HG02798 (cell line): ENCODE measurements around the gene POLD3.

Source experiments
- ATAC-seq: cut with Tn5 transposase; IDR thresholded peaks from one replicate; pipeline ENCODE4 v1.9.1; 2021; ENCODE audit warnings: mild to moderate bottlenecking; ENCODE audit not compliant: unreplicated experiment, poor library complexity

Gene POLD3

DNA sequence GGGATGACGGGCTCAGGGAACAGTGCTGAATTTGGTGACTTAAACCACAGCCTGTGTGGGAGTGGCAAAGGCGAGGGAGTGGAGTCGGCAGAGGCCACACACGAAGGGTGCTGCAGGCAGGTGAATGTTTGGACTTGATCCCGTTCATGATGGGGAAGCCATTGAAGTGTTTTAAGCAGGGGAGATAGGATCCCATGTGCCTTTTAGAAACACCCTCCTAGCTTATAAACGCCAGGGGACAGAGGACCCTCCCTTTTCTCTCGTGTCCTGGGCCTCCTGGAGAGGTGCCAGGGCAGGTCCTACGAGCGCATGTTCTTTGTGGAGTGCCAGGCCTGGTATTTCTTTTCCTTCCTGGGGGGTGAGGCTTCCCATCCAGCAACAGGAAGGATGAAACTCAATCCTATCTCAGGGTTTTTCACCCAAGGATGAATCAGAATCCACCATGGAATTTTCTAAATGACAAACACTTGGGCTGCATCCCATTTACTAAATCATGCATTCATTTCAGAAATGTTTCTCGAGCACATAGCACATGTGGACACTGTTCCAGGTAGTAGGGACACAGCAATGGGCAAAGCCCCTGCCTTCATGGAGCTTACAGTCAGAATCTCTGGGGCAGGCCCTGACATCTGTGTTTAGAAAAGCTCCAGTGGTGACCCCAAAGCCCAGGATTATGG, 79.3 kb downstream of the POLD3 start:
- no peak for ATAC-seq

DNA sequence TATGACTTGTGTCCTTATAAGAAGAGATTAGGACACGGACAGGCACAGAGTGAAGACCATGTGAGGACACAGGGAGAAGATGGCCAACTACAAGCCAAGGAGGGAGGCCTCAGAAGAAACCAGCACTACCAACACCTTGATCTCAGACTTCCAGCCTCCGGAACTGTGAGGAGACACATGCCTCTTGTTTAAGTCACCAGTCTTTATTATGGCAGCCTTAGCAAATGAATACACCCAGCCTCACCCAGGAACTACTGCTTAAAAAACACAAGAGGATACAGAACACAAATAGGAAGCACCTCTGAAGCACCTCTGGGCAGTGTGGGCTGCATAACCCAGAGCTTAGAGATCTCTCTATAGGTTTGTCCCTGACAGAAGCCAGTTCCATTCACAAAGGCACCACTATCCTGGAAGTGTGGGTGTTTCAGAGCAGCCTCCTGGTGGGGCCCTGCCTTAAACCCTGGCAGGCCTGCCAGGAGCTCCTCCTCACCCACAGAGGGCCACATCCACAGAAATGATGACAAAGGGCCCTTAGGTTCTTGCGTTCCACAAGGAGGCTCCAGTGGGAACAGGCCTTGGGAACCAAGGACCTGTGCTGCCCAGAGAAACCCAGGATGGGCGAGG, 80.1 kb downstream of the POLD3 start:
- no peak for ATAC-seq

DNA sequence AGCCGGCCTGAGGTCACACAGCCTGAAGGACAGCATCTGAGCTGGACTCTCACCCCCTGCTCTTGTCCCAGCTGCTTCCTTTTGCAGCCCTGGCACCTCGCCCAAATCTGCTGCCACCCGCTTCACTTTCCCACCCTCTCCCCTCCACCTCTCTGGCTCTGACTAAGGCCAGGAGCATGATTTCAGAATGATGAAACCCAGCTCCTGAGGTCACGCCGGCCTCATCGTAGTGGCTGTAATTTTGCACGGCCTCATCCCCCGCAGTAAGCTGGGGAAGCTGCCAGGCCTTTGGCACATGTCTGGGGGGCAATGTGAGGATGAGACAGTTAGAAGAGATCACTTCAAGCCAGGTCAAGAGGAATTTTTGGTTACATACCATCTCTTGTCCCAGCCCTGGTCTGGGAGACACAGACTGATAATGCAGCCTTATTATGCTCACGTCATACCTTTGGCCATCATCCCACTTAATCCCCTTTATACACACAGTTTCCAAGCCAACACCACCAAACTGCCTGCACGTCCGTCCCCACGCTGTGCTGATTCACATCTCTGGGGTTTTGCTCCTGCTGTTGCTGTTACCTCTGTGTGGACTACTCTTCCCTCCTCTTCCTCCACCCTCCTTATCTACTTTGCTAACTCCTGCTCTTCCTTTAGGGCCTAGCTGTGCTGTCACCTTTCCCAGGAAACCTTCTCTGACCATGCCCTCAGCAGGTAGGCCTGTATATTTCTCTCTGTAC, 80.7 kb downstream of the POLD3 start:
- ATAC-seq = no peak

DNA sequence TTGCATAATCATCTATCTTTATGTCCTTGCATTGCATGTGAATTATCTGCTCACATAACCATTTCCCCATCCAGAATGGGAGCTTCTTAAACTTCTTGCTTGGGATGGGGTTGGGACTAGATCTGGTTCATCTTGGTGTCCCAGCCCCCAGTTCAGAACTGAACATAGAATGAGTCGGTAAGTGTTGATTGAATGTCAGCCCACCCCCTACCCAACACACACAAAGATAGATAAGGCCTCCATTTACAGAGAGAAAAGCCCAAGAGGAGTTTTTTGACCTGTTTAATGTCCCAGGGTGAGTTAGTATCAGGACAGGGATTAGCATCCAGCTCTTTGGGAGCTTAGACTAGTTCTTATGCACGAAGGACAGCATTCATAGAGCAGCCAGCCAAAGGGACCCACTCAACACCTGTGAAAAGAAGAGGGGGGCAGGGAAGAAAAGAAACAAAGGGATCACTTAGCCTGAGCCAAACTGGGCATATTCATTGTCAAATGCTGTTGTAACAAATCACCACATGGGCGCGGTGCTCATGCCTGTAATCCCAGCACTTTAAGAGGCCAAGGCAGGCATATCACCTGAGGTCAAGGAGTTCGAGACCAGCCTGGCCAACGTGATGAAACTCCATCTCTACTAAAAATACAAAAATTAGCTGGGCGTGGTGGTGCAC, 81.4 kb downstream of the POLD3 start:
- no peak for ATAC-seq

DNA sequence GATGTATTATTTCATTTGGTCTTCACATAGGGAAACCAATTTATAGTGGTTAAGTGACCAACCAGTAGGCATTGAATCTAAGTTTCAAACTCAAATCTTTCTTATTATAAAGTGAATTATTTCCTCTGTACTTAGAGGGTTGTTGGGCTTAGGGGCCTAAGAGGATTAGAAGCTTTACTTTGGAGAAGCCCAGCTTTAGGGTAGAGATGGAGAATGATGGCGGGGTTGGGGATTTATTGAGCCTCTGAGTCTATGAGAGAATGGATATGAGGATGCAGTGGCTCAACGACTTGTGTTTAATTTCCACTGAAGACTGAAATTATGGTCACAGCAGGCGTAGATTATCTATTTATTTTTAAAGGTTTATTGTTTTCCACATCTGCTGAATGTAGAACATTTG, 83.4 kb downstream of the POLD3 start:
- no peak for ATAC-seq

DNA sequence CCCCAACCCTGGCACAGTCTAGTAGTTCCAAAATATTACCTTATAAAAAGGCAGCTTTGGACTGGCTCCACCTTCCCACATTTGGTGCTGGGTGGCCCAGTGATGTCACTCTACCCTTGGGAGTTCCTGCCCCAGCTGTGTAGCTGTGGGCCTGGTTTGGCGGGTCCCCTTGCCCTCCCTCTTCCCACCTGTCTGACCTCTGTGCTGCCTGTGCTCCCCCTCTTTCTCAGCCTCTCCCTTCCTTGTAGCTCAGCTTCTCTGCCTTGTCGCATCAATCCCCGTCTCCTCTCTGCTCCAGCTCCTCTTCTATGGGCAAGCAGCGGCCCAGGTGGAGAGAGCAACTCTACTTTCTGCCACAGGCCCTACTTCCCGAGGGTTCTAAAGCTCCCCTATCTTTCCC, 84.2 kb downstream of the POLD3 start:
- no peak for ATAC-seq

DNA sequence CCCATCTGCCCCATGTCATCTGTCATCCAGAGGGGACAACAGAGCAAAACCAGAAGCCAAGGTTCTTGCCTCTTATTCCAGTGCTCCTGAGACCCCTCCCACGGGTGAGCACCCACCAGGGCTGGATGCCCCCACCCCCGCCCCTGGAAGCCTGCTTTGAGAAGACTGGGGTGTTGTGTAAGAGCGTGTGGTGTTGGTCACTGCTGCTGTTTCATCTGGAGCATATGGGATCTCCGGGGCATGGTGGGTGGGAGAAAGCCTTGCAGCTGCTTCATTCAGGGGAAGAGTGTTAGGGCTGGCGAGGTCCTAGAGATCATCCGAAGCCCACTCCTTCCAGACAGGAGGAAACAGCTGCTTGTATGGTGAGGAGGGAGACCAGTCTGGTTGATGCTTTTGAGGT, 84.7 kb downstream of the POLD3 start:
- no peak for ATAC-seq

DNA sequence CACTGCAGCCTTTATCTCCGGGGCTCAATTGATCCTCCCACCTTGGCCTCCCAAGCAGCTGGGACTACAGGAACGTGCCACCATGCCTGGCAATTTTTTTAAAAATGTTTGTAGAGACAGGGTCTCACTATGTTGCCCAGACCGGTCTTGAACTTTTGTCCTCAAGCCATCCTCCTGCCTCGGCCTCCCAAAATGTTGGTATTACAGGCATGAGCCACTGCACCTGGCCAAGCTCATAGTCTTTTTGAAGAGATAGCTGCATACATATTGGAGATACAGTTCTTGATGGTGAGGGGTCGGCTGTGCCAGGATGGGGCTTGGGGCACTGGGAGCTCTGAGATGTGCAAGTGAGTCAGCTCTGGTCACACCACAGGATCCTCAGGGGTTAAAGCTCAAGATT, 85.7 kb downstream of the POLD3 start:
- ATAC-seq = no peak

DNA sequence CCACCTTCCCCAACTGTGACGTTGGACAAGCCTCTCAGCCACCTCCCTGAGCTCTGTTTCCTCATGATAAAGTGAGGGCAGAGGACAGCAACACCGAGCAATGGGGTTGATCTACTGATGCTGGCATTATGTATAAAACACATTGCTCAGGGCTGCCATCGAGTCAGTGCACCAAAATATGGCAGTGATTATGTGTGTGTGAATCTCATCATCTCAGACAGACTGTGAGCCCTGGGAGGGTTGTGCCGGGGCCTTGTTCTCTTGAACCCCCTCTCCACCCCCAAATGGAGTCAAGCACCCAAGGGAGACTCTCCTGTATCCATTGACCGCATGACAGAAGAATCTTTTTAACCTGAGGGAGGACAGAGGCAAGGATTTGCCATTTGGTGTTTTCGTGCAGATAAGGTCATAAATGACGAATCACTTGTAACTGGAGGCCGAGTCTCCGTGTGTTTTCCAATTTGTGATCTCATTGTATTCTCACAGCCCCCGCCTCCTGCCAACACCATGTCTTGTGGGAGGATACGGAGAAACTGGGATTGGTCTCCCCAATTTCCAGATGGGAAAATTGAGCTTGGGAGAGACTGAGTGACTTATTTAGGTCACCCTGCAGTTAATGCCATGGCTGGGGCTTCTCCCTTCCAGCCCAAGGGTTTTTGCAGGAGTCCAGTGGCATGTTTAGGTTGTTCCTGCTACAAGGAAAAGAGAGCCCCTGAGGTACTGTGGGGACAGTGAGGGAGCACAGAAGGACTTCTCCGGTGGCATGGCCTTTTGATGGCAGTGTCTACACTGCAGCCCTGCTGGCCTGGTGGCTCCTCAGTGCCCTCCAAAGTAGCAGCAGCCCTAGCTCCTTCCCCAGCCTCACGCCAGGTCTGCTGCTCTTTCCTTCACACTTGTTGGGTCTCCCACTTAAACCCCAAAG, 86.5 kb downstream of the POLD3 start:
- no peak for ATAC-seq

DNA sequence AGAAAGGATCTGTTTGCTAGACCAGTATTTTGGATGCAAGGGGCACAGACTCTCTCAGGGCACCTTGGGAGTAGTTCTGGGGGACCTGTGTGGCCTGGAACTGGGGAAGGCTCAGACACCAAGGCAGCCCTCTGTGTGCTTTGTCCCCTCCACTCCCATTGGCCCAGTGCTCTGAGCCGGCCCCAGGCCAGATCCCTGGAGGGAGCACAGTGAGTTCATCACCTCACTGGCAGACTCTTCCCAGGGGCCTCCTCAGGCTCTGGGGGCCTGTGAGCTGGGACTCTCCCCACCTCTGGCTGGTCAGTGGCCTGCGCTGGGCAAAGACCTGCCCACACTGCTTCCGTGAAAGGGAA, 87.1 kb downstream of the POLD3 start:
- no peak for ATAC-seq

DNA sequence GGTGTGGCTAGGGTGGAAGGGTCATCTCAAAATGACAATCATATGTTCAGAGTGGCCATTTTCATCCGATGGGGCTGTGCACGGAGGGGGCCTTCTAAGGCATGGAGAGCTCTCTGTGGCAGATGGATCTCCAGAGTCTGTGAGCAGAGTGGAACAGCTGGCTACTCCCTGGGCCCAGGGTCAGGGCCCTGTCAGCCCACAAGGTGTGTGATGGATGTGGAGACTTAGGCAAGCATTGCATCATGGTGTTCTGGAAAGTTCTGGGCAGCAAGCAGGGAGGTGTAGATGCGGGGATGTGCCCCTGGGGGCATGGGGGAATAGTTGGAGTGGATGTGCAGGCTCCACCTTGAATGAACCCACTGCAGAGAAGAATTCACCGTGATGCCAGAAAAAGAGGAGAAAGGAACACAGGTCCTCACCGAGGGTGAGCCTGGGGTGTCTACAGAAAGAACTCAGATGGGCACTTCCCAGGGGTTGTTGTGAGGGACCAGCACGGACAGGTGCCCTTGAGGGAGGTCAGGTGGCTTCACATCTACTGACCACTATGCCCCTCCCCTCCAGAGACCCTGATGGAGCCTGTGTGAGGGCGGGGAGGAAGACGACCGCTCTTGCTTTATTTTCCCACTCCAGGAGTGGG, 87.8 kb downstream of the POLD3 start:
- ATAC-seq = no peak

DNA sequence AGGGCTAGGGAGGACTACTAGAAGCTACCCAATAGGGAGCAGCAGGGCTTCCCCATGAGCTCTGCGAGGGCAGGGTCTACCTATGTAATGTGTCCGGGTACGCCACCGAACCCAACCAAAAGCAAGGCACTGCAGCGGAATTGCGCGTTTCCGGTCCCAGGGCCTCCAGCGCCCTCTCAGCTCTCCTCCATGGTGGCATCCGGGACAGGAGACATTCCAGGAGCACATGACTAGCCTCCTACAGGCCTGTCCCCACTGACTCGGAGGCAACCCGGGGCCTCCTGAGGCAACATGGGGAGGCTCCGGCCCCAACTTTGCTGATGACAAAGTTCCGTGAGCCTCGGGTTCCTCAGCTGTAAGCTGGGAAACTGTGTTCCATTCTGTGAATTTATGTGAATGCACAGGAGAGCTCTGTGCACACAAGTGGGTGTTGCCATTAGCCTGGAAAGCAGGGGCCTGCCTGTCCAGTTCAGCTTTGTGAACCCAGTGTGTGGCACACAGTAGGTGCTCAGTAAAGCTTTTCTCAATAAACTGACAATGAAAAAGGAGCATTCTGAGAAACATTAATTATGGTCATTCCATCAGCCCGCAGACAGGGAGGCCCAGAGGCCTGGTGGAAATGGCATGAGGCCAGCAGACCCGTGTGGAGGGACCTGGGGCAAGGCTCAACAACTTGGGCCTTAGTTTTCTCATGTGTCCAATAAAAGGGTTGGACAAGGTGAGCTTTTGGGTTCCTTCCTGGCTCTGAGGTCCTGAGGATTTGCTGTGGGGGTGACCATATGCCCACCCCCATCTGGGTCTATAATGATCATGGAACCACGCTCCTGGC, 88.5 kb downstream of the POLD3 start:
- ATAC-seq = no peak

DNA sequence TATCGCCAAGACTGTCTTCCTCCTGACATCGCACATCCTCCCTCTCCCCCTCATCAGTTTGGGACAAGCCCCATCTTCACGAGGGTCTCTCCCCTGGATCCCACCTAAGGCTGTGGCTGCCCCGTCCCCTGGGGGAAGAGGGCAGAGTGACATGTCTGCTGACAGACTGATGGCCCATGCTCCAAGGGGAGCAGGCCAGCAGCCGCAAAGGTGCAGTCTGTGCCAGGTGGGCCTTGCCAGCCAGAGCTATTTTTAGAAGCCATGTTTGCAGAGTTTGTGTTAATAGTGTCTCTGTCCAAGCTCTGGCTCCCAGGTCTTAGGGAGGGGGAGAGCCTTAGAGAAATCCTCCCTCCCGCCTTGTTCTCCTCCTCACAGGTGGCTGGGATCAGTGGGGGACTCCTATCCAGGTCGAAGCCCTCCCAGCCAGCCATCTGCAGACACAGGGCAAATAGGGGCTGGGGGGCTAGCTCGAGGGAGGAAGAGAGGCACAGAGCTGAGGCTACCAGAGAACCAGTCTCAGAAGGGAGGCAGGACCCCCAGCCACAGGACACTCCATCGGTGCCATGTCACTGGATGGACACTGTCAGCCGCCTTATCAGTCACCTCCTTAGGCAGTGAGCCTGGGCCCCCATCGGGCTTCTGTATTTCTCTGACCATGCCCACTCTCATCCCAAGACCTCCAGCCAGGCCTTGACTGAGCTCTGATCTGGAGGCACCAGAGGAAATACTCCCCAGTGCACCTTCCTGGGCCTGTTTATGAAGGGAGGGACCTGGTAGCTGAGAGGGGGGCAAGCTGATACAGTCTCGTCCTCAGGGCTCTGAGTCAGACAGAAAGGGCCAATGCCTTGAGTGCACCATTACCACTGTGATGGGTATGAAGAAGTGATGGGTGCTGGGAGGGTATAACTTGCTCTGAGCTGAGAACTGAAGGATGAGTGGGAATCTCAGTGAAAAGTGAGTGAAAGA, 89.6 kb downstream of the POLD3 start:
- ATAC-seq = no peak

DNA sequence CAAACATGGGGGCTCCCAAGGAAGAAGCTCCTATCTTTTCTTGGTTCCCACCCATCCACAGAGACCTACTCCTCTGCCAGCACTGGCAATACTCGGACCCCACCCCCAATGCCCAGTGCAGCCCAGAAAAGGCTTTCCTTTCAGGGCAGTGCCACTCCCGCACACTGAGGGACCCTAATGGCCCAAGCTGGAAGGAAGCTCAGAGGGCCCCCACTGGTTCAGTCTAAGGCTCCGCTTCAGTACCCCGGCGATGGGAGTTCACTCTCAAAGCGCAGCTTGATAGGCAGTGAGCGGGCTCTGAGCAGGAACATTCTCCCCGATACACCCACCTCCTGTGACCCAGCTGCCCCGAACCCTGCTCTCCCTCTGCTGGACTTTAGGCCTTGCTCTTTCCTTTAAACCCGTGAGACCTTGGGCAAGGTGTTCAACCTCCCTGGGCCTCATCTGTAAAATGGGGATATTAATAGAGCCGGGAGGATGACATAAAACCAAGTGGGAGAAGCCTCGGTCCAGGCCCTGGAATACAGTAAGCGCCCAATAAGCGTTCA, 90.4 kb downstream of the POLD3 start:
- ATAC-seq = no peak

DNA sequence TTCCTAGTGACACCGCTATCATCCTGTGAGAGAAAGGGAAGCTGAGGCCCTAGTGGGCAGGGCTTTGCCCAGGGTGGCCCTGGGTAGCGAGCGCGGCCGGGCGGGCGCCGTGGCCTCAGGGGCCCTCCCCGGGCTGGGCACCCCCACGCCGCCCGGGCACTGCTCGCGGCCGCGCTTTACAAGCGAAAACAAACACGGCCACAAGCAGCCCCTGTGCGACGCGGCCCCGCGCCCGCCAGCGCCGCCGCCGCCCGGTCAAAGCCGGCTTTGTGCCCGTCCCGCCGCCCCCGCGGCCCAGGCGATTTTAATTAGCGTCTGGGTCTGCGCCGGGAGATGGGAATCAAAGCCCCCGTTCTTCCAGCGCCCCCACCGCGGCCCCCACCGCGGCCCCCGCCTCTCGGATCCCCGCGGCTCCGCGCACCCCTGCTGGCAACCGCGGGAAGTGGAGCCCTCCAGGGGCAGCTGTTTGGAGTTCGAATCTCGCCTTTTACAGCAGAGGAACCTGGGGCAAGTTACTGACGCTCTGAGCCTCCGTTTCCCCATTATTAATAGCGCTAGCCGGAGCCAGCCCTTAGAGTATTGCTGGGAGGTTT, 91.0 kb downstream of the POLD3 start:
- ATAC-seq = no peak

DNA sequence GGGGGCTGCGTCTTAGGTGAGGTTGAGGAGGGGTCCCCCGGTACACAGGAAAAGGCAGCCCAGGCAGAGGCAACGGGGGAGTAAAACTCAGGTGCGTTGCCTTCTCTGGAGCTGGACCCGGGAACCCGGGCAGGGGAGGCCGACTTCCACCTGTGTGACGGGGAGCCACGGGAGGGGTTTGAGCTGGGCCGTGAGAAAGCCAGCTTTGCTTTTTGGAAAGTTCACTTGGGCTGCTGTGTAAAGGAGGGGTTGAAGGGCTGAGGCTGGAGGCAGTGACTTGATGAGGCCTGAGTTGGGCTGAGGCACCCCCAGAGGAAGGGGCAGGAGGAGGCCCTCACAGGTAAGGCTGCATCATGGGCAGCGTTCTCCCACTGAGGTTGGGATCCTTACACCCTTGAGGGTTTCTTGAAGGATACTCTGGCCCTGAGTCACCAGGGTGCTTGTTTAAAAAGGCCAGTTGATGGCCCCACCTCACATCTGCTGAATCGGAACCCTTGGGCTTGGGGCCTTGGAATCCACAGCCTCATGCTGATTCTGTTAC, 91.6 kb downstream of the POLD3 start:
- no peak for ATAC-seq

DNA sequence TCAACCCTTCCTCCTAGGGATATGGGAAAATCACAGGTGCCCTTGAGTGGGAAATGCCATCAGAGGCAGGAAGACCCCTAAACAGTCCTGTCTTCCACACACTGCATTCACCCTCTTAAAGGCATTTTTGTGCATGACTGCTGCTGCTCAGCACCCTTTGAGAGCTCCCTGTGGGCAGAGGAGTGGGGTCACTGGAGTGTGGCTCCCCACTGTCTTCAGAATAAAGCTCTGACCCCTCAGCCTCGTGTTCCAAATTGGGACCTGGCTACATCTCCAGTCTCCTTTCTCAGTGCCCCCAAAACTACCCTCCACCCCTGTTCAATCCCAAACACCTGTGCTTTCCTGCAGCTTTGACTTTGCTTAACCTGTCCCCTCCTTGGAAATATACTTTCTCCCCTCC, 92.3 kb downstream of the POLD3 start:
- no peak for ATAC-seq
